Ascending aorta (tissue), 2 donors: ENCODE results near the gene METTL25. TPM values are rescaled to one million over a fixed set of nuclear protein-coding genes. Genes with fewer than 3 reads are reported as not detected.

Experiments
- DNase-seq, 2 donors: peaks; one replicate each; pipeline ENCODE4 v3.0.0-alpha.2; 2019; ENCODE audit warnings: low spot score in 2 of 2
- H3K27ac ChIP-seq, 2 donors: fragments of 200-600 bp; sonication (generic); one replicate each; pipeline ENCODE4 v1.5.1; 2016 to 2017; ENCODE audit warnings: mild to moderate bottlenecking in 1 of 2
- H3K27me3 ChIP-seq: fragments of 200-600 bp; sonication (generic); one replicate; pipeline ENCODE4 v1.5.1; 2017
- H3K36me3 ChIP-seq, 2 donors: fragments of 200-600 bp; sonication (generic); one replicate each; pipeline ENCODE4 v1.5.1; 2016
- H3K4me1 ChIP-seq, 2 donors: fragments of 200-600 bp; sonication (generic); one replicate each; pipeline ENCODE4 v1.5.1; 2016 to 2017; ENCODE audit warnings: mild to moderate bottlenecking in 1 of 2
- H3K4me3 ChIP-seq, 2 donors: fragments of 200-600 bp; sonication (generic); one replicate each; pipeline ENCODE4 v1.5.1; 2016 to 2017; ENCODE audit warnings: mild to moderate bottlenecking in 1 of 2
- H3K9me3 ChIP-seq, 2 donors: fragments of 200-600 bp; sonication (generic); one replicate each; pipeline ENCODE4 v1.5.1; 2016
- CTCF ChIP-seq, 3 experiments: fragments of 200-600 bp in 2 of 3; fragments of 450-650 bp in 1 of 3; sonication (generic) in 2 of 3; IDR thresholded peaks; one replicate each; pipeline ENCODE4 v1.5.1; 2016 to 2019; ENCODE audit warnings: antibody characterized with exemption in 3 of 3, mild to moderate bottlenecking in 1 of 3, moderate library complexity in 1 of 3
- intact Hi-C: fragments of 100-400 bp; cut with DNase I; formaldehyde crosslinking; loops from one replicate; pipeline ENCODE4 v1.15.1; 2023
- total RNA-seq: library from RNA; depleted of rRNA; stranded (reverse); fragments of >200 nt; gene quantifications from one replicate; pipeline ENCODE4 v1.1.0, GENCODE V29; 2016

The METTL25 gene
- total RNA-seq, 1 donor from 2014 or later, result 2.2 TPM

DNA sequence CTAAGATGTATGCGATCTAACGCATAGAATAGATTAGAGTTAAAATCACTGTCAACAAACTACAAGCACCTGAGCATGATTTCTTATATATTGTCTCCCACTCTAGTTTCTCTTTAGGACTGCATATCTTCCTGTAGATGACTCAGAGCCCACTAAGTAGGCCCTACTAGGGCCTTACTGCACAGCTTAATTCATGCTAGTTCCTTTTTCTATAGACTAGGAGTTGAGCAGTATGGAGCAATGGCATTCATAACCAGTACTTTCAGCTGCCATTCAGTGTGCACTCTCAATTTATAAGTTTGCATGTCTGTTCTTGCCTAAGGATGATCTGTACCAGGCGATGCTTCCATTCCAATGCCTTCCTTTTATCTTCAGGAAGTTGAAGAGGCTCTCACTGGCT is 103.5 kb downstream of the METTL25 start:
- no peak for DNase-seq
- H3K36me3 ChIP-seq, result peaks cover 10 to 34% of the 10 kb centered on the region in 2 donors
- TF ChIP-seq CTCF (IDR thresholded peaks at IDR 0.05), result no peak
- H3K27me3 ChIP-seq, result no peaks in the 10 kb centered on the region
- no peaks in the 10 kb centered on the region for H3K4me1 ChIP-seq
- intact Hi-C loops, result no loop called here
- no peaks in the 10 kb centered on the region for H3K9me3 ChIP-seq
- no peak overlapping the region for H3K4me3 ChIP-seq
- no peak overlapping the region for H3K27ac ChIP-seq

- DNase-seq, result no peak
- H3K27ac ChIP-seq, result no peak overlapping the region
- H3K4me3 ChIP-seq, result no peak overlapping the region
- peaks cover 5 to 9% of the 10 kb centered on the region in 2 donors for H3K9me3 ChIP-seq
- H3K4me1 ChIP-seq, result no peaks in the 10 kb centered on the region
- intact Hi-C loops, result no loop called here
- H3K27me3 ChIP-seq, result no peaks in the 10 kb centered on the region
- peaks cover 0 to 24% of the 10 kb centered on the region in 2 donors for H3K36me3 ChIP-seq
- TF ChIP-seq CTCF (IDR thresholded peaks at IDR 0.05), result no peak
Measured at GRCh38 chr12:82468563-82468962, 110.2 kb downstream of the METTL25 start.

- H3K27me3 ChIP-seq, result no peaks in the 10 kb centered on the region
- H3K4me3 ChIP-seq, result no peak overlapping the region
- no peaks in the 10 kb centered on the region for H3K4me1 ChIP-seq
- peaks cover 5 to 9% of the 10 kb centered on the region in 2 donors for H3K9me3 ChIP-seq
- H3K27ac ChIP-seq, result no peak overlapping the region
- no peak for DNase-seq
- TF ChIP-seq CTCF (IDR thresholded peaks at IDR 0.05), result no peak
- H3K36me3 ChIP-seq, result peaks cover 3 to 35% of the 10 kb centered on the region in 2 donors
- intact Hi-C loops, result no loop called here
Measured at GRCh38 chr12:82470906-82471512, 112.7 kb downstream of the METTL25 start.

- intact Hi-C loops, result no loop called here
- Histone ChIP-seq H3K27me3 (no peaks in the 10 kb centered on the region), H3K4me1 (no peaks in the 10 kb centered on the region), H3K27ac (no peak overlapping the region), H3K4me3 (no peak overlapping the region), H3K9me3 (peaks cover 5 to 9% of the 10 kb centered on the region in 2 donors), H3K36me3 (peaks cover 3 to 32% of the 10 kb centered on the region in 2 donors)
- no peak for DNase-seq
- no peak for TF ChIP-seq CTCF (IDR thresholded peaks at IDR 0.05)
Measured at GRCh38 chr12:82473111-82473754, 114.9 kb downstream of the METTL25 start.

DNA sequence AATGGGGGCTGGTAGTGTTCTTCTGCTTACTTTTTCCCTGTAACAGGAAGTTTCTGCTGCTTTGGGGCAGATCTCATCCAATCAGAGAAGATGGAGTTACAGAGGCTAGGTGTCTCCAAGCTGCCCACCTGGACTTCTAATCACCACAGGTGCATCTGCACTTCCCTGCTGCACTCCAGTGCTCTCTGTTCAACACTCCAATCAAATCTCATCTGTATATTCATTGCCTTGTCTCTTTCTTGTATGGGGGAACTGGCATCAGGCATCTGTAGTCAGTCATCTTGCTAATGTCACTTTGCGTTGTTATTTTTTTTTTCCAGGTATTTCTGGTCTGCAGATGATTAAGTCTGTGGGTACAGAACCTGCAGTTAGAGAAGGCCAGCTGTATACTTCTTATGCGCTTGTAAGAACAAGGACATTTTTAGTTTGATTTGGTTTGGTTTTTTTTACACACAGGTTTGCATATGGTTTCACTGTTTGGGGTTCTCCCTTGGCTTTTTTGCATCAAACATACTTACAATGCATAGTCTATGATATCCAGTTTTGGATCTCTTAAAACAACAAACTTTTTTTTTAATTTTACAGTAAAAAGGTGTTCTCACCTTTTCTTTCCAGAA is 116.0 kb downstream of the METTL25 start:
- Histone ChIP-seq H3K4me1 (no peaks in the 10 kb centered on the region), H3K27ac (no peak overlapping the region), H3K4me3 (no peak overlapping the region), H3K36me3 (peaks cover 3 to 24% of the 10 kb centered on the region in 2 donors), H3K9me3 (peaks cover 5 to 9% of the 10 kb centered on the region in 2 donors), H3K27me3 (no peaks in the 10 kb centered on the region)
- TF ChIP-seq CTCF (IDR thresholded peaks at IDR 0.05), result no peak
- intact Hi-C loops, result no loop called here
- no peak for DNase-seq
